ENCODE data around the gene ABCG1. TPM values are rescaled to one million over a fixed set of nuclear protein-coding genes. Genes with fewer than 3 reads are reported as not detected.

Gene ABCG1
- total and polyA plus RNA-seq, 2 of the 4 experiments (the other 2 are of a cell fraction) = 0.19 to 0.36 TPM

GRCh38 chr21:42191064-42191463, 27.9 kb upstream of the ABCG1 start:
- BruUV-seq (replicated peaks) = no TSS peak
- CTCF ChIA-PET = no interaction called here

More at GRCh38 chr21:42191064-42191463, 27.9 kb upstream of the ABCG1 start:
- H3K27ac ChIP-seq (ENCODE audit: insufficient read depth, low read length) = no peak overlapping the region
- H2BK120ac ChIP-seq (ENCODE audit: low read depth, low read length) = no peak overlapping the region
- H3K9ac ChIP-seq (ENCODE audit: low read depth, low read length) = no peak overlapping the region
- no peak overlapping the region for H2AK9ac ChIP-seq (replicated peaks; ENCODE audit: low read depth, low read length, poor library complexity)
- H3K27me3 ChIP-seq (ENCODE audit: control insufficient read depth, insufficient read depth, low read length) = peaks cover 14% of the 10 kb centered on the region; the same call in 1 of the 2 replicates
- intact Hi-C loops (cut with micrococcal nuclease) = no loop called here
- no peak overlapping the region for H2BK5ac ChIP-seq (ENCODE audit: low read depth, low read length, poor library complexity, severe bottlenecking)
- TF ChIP-seq CHD1 (IDR thresholded peaks at IDR 0.05; ENCODE audit: low read depth, low read length) (no peak), POLR2A (IDR thresholded peaks at IDR 0.05; ENCODE audit: low read depth, low read length) (no peak), CEBPB (IDR thresholded peaks at IDR 0.05; ENCODE audit: low read depth, low read length) (no peak), BHLHE40 (IDR thresholded peaks at IDR 0.05; ENCODE audit: low read depth, low read length) (no peak), RFX5 (IDR thresholded peaks at IDR 0.05; ENCODE audit: low read depth, low read length) (no peak), SMC3 (IDR thresholded peaks at IDR 0.05; ENCODE audit: low read depth, low read length) (no peak), MXI1 (IDR thresholded peaks at IDR 0.05; ENCODE audit: borderline replicate concordance, low read depth, low read length) (no peak), MAFK (IDR thresholded peaks at IDR 0.05; ENCODE audit: low read depth, low read length) (no peak), RAD21 (IDR thresholded peaks at IDR 0.05; ENCODE audit: low read length) (no peak), NFE2L2 (IDR thresholded peaks at IDR 0.05; ENCODE audit: low read depth, low read length) (no peak), CTCF (conservative IDR thresholded peaks at IDR 0.05; ENCODE audit: low read depth, low read length) (no peak), ELK1 (IDR thresholded peaks at IDR 0.05; ENCODE audit: borderline replicate concordance, low read depth, low read length) (no peak), FOS (IDR thresholded peaks at IDR 0.05; ENCODE audit: low read depth, low read length) (no peak), USF2 (IDR thresholded peaks at IDR 0.05; ENCODE audit: low read depth, low read length) (no peak), RCOR1 (IDR thresholded peaks at IDR 0.05; ENCODE audit: insufficient replicate concordance, low read length) (no peak), MAZ (IDR thresholded peaks at IDR 0.05; ENCODE audit: borderline replicate concordance, low read depth, low read length) (no peak)
- no peaks in the 10 kb centered on the region for H3K9me3 ChIP-seq (ENCODE audit: control insufficient read depth, insufficient read depth, low read length)
- DNase-seq = no peak
- no peak for ATAC-seq (ENCODE audit: low read depth)
- H3K9me1 ChIP-seq (ENCODE audit: insufficient read depth, low read length) = no peaks in the 10 kb centered on the region
- H4K8ac ChIP-seq (ENCODE audit: low read depth in 2 of 2, low read length in 2 of 2) = no peak overlapping the region
- H3K23ac ChIP-seq (ENCODE audit: low read depth, low read length) = no peak overlapping the region
- H4K91ac ChIP-seq (ENCODE audit: insufficient read depth, low read depth, low read length) = no peak overlapping the region
- no peaks in the 10 kb centered on the region for H4K20me1 ChIP-seq (ENCODE audit: insufficient read depth, low read length)
- no peaks in the 10 kb centered on the region; the same call in 1 of the 2 replicates for H3K4me1 ChIP-seq (ENCODE audit: control insufficient read depth, insufficient read depth, low read length)
- in situ Hi-C loops (cut with MboI; ENCODE audit: low sequenced_read_pairs) = no loop called here
- dilution Hi-C loops (cut with HindIII; ENCODE audit: low sequenced_read_pairs, unreplicated experiment) = no loop called here
- no peak overlapping the region for H3K18ac ChIP-seq (ENCODE audit: low read depth, low read length)
- H3K4me3 ChIP-seq (ENCODE audit: insufficient read depth, low read depth, low read length) = no peak overlapping the region
- no peak overlapping the region for H2AFZ ChIP-seq (replicated peaks; ENCODE audit: low read length, poor library complexity)
- H2BK15ac ChIP-seq (ENCODE audit: low read depth, low read length) = no peak overlapping the region
- no peak overlapping the region for H3K4me2 ChIP-seq (ENCODE audit: low read depth, low read length)
- no peak overlapping the region for H3K4ac ChIP-seq (ENCODE audit: low read depth, low read length)
- no peaks in the 10 kb centered on the region for H3K36me3 ChIP-seq (ENCODE audit: control insufficient read depth, insufficient read depth, low read length)
- H4K5ac ChIP-seq (ENCODE audit: low read depth, low read length) = no peak overlapping the region
- no peak overlapping the region for H3K14ac ChIP-seq (replicated peaks; ENCODE audit: low read depth, low read length)
- no peaks in the 10 kb centered on the region for H3K79me1 ChIP-seq (ENCODE audit: low read depth in 1 of 2, low read length in 2 of 2)
- H2BK20ac ChIP-seq (ENCODE audit: low read depth, low read length) = no peak overlapping the region
- 83% methylated on average over 2 of the region's 5 CpGs; no CpG with 5 or more reads in 1 of the 2 experiments for WGBS, 2 experiments (ENCODE audit: extremely low coverage in 2 of 2, insufficient read length in 1 of 2)
- H2AK5ac ChIP-seq (ENCODE audit: low read depth, low read length) = no peak overlapping the region
- H3K56ac ChIP-seq (ENCODE audit: extremely low read depth, insufficient read depth, low read length) = no peak overlapping the region
- POLR2A ChIA-PET (ENCODE audit: unreplicated experiment) = no interaction called here
